Measurements from ENCODE around the gene LANCL3. TPM values are rescaled to one million over a fixed set of nuclear protein-coding genes. Genes with fewer than 3 reads are reported as not detected.

The LANCL3 gene
- total RNA-seq, 1 donor from 2014 or later, result 0.02 TPM

GRCh38 chrX:37685381-37686359, 114.2 kb downstream of the LANCL3 start, which contains the start of gene XK:
Gene XK (plus strand): TSS chrX:37685791. CDS start chrX:37685962, 171 bp downstream.
- Histone ChIP-seq H2AFZ (replicated peaks) (peak within 1 kb of the TSS; percentile 79), H4K20me1 (ENCODE audit: low read depth) (no peaks in the 10 kb centered on the region), H3K4me2 (peak within 1 kb of the TSS; percentile 64), H3K36me3 (no peaks in the 10 kb centered on the region), H3F3A (ENCODE audit: low read depth) (no peaks in the 10 kb centered on the region), H3K4me1 (no peaks in the 10 kb centered on the region), H3K9ac (no peak within 1 kb of the TSS), H3K27ac (no peak within 1 kb of the TSS), H3K9me3 (ENCODE audit: low read depth) (no peaks in the 10 kb centered on the region), H3K79me2 (ENCODE audit: low read depth) (no peaks in the 10 kb centered on the region), H3K27me3 (peaks cover 24% of the 10 kb centered on the region), H3K4me3 (peak within 1 kb of the TSS; percentile 36)
- H3K27ac Mint-ChIP-seq, result no peak within 1 kb of the TSS
- no peaks in the 10 kb centered on the region for H3K9me3 Mint-ChIP-seq
- peaks cover 2% of the 10 kb centered on the region for H3K27me3 Mint-ChIP-seq (ENCODE audit: insufficient read depth, low read depth)
- H3K4me1 Mint-ChIP-seq, result no peaks in the 10 kb centered on the region
- peak within 1 kb of the TSS; percentile 82 for H3K4me3 Mint-ChIP-seq
- no peaks in the 10 kb centered on the region for H3K36me3 Mint-ChIP-seq
- peak; percentile 68 for DNase-seq (ENCODE audit: low spot score)
- no peak for TF ChIP-seq EZH2 (IDR thresholded peaks at IDR 0.05)
- TF ChIP-seq CTCF (IDR thresholded peaks at IDR 0.05), result no peak
- TF ChIP-seq EZH2phosphoT487 (IDR thresholded peaks at IDR 0.05), result no peak

GRCh38 chrX:37686369-37686995, 115.0 kb downstream of the LANCL3 start:
- peak overlapping the region; percentile 82 for H3K4me3 Mint-ChIP-seq
- Histone ChIP-seq H3K9ac (no peak overlapping the region), H3K4me2 (peak overlapping the region; percentile 64), H3K36me3 (no peaks in the 10 kb centered on the region), H2AFZ (replicated peaks) (peak overlapping the region; percentile 79), H3K4me1 (no peaks in the 10 kb centered on the region), H3K4me3 (peak overlapping the region; percentile 36), H3F3A (ENCODE audit: low read depth) (no peaks in the 10 kb centered on the region), H3K9me3 (ENCODE audit: low read depth) (no peaks in the 10 kb centered on the region), H3K27ac (no peak overlapping the region), H3K27me3 (peaks cover 24% of the 10 kb centered on the region), H3K79me2 (ENCODE audit: low read depth) (no peaks in the 10 kb centered on the region), H4K20me1 (ENCODE audit: low read depth) (no peaks in the 10 kb centered on the region)
- H3K27ac Mint-ChIP-seq, result no peak overlapping the region
- H3K9me3 Mint-ChIP-seq, result no peaks in the 10 kb centered on the region
- H3K36me3 Mint-ChIP-seq, result no peaks in the 10 kb centered on the region
- no peak for DNase-seq (ENCODE audit: low spot score)
- TF ChIP-seq EZH2 (IDR thresholded peaks at IDR 0.05) (no peak), CTCF (IDR thresholded peaks at IDR 0.05) (no peak), EZH2phosphoT487 (IDR thresholded peaks at IDR 0.05) (no peak)
- H3K4me1 Mint-ChIP-seq, result no peaks in the 10 kb centered on the region
- H3K27me3 Mint-ChIP-seq (ENCODE audit: insufficient read depth, low read depth), result peaks cover 2% of the 10 kb centered on the region

- TF ChIP-seq EZH2phosphoT487 (IDR thresholded peaks at IDR 0.05) (no peak), EZH2 (IDR thresholded peaks at IDR 0.05) (no peak), CTCF (IDR thresholded peaks at IDR 0.05) (no peak)
- DNase-seq (ENCODE audit: low spot score), result no peak
- Mint-ChIP-seq H3K9me3 (no peaks in the 10 kb centered on the region), H3K4me1 (no peaks in the 10 kb centered on the region), H3K4me3 (no peak overlapping the region), H3K27ac (no peak overlapping the region), H3K27me3 (ENCODE audit: insufficient read depth, low read depth) (peaks cover 2% of the 10 kb centered on the region), H3K36me3 (no peaks in the 10 kb centered on the region)
- no peak overlapping the region for H3K4me2 ChIP-seq
- no peak overlapping the region for H3K4me3 ChIP-seq
- H3K36me3 ChIP-seq, result no peaks in the 10 kb centered on the region
- no peak overlapping the region for H3K27ac ChIP-seq
- no peaks in the 10 kb centered on the region for H3K4me1 ChIP-seq
- peaks cover 24% of the 10 kb centered on the region for H3K27me3 ChIP-seq
- H3F3A ChIP-seq (ENCODE audit: low read depth), result no peaks in the 10 kb centered on the region
- no peaks in the 10 kb centered on the region for H3K79me2 ChIP-seq (ENCODE audit: low read depth)
- no peaks in the 10 kb centered on the region for H4K20me1 ChIP-seq (ENCODE audit: low read depth)
- H3K9ac ChIP-seq, result no peak overlapping the region
- H3K9me3 ChIP-seq (ENCODE audit: low read depth), result no peaks in the 10 kb centered on the region
- no peak overlapping the region for H2AFZ ChIP-seq (replicated peaks)
Measured at GRCh38 chrX:37686996-37687395, 115.5 kb downstream of the LANCL3 start.

Data from neural progenitor cell (in vitro differentiated cells).